ENCODE results near the gene CHI3L2. TPM values are rescaled to one million over a fixed set of nuclear protein-coding genes. Genes with fewer than 3 reads are reported as not detected.

CHI3L2 gene
- total RNA-seq, 1 donor from 2014 or later: not detected

Other genes starting within 250 kb of the CHI3L2 start
- gene DRAM2, start 87.6 kb upstream of the CHI3L2 start, total RNA-seq: 46.4 and 53.2 TPM in 2 replicates
- gene CEPT1, start 87.5 kb upstream of the CHI3L2 start, total RNA-seq: 15.0 and 27.2 TPM in 2 replicates
- gene DENND2D, start 27.1 kb upstream of the CHI3L2 start, total RNA-seq: 8.1 and 14.8 TPM in 2 replicates
- not detected in 2 replicates for gene CHIA, start 63.1 kb downstream of the CHI3L2 start, total RNA-seq
- 0.12 and 0.43 TPM in 2 replicates for gene OVGP1, start 200.0 kb downstream of the CHI3L2 start, total RNA-seq
- gene WDR77, start 221.5 kb downstream of the CHI3L2 start, total RNA-seq: 79.4 and 81.2 TPM in 2 replicates
- gene ATP5PB, start 221.8 kb downstream of the CHI3L2 start, total RNA-seq: 329 and 351 TPM in 2 replicates
- not detected in 2 replicates for gene C1orf162, start 246.3 kb downstream of the CHI3L2 start, total RNA-seq

All from epithelial cell of proximal tubule (primary cell).